NCI-H526 treated with DMSO at 0.1 percent for 48 hours (cell line): ENCODE measurements around the gene CPNE9.

Experiments
- DNase-seq: peaks from one replicate; lab custom pipeline; 2025; lab: John Stamatoyannopoulos, UW

The CPNE9 gene, protein sequence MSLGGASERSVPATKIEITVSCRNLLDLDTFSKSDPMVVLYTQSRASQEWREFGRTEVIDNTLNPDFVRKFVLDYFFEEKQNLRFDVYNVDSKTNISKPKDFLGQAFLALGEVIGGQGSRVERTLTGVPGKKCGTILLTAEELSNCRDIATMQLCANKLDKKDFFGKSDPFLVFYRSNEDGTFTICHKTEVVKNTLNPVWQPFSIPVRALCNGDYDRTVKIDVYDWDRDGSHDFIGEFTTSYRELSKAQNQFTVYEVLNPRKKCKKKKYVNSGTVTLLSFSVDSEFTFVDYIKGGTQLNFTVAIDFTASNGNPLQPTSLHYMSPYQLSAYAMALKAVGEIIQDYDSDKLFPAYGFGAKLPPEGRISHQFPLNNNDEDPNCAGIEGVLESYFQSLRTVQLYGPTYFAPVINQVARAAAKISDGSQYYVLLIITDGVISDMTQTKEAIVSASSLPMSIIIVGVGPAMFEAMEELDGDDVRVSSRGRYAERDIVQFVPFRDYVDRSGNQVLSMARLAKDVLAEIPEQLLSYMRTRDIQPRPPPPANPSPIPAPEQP

DNA sequence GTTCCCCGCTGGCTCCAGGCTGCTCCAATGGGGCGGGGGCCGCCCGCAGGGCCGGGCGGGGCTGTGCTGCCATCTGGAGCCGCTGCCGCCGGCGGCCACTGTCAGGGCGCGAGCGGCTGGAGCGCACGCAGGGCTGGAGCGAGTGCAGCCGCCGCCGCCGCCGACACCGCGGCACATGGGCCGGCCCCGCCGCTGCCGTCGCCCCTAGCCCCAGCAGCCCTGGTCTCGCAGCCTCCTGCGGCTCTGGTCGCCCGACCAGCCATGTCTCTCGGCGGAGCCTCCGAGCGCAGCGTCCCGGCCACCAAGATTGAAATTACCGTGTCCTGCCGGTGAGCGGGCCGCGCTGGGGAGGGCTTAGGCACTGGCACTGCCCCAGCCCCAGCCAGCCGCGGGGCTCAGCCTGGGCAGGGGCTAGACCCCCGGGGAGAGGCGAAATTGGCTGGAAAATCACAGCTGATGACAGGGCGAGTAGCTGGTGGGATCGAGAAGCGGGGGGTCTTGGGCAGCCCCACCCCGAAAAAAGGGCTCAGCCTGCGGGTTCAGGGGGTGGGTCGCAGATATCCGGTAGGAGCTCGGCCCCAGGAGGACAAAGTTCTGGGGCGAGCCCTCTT, at the start of gene CPNE9:
CPNE9 (plus strand) TSS at position 98 of the 611 bp plus-strand sequence; CDS start at position 262, 164 bp downstream.
- no peak for DNase-seq

DNA sequence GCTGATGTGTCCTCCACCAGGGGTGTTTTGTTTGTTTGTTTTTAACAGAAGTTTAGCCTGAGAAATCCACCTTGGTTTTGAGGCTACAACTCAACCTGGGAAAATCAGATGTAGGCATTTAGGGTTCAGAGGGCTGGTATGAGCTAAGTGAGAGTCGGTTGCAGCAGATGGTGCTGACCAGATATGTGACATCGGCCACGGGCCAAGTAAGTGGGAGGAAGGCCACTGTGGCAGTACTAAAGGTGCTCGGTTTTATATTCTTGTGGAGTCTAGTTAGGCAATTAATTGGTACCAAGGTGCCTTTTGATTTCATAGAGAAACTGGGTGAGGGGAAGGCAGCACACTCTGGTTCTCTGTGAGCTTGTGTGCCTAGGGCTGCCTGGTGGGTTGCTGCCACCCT, 43.8 kb upstream of the CPNE9 start:
- DNase-seq = no peak

DNA sequence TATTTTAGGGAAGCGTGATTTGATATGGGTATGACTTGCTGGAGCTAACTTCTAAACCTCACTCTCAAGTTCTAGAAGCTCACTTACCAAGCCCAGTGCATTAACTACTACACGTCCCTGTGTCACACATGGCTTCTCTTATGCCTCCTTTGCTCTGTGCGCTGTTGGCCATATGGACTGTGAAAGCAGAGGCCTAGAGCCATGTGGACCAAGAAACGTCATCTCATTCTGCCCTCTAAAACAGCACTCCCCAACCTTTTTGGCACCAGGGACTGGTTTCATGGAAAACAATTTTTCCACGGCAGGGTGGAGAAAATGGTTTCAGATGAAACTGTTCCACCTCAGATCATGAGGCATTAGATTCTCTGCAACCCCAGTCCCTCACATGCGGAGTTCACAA, 42.7 kb upstream of the CPNE9 start:
- no peak for DNase-seq

DNA sequence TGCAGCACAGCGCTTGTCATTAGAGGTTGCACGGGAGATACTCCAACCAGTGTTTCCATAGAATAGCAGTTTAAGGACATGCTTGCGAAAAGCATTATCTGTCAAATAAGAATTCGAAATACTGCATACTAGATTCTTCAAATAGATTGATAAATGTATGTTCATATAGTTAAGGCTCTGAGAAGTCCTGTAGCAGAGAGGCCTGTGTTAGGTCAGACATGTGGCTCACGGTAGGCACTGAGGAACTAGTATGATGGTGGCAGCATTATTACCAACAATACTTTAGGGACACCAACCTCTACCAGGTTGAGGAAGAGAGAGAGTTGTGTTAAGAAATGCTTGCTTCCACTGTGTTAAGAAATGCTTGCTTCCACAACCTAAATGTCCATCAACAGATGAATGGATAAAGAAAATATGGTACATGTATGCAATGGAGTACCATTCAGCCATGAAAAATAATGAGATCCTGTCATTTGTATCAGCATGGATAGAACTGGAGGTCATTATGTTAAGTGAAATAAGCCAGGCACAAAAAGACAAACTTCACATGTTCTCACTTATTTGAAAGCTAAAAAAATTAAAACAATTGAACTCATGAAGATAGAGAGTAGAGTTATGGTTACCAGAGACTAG, 39.4 kb upstream of the CPNE9 start:
- DNase-seq = no peak

DNA sequence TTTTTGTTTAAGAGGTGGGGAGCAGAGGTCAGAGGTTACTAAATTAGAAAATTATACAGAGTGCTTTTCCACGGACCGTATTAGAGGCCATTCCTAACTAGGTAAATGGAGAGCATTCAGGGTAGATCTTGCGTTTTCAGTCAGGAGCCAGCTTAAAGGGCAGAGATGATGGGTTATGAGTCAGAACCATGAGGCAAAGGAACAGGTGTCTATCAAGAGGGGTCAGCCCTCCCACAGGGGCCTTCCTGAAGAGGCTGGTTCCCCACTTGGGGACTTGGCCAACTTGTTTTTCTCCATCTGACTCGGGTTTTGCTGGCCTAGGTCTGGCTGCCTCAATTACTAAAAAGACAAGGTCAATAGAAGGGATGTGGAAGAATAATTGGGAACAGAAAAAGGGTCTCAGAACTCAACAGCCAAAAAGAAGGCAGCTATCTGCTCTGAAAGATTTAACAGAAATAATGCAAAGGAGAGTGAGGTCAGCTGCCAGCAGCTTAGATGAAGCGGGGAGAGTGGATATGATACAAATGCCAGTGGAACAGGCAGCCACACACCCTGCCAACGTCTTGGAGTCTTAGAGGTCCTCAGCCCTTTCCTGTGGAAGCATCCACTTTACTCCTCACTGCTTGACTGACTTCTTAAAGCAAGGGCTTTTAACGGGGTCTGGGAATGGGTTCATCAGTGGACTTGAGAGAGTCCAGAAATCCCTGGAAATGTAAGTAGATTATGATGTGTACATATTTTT, 36.8 kb upstream of the CPNE9 start:
- DNase-seq = no peak

DNA sequence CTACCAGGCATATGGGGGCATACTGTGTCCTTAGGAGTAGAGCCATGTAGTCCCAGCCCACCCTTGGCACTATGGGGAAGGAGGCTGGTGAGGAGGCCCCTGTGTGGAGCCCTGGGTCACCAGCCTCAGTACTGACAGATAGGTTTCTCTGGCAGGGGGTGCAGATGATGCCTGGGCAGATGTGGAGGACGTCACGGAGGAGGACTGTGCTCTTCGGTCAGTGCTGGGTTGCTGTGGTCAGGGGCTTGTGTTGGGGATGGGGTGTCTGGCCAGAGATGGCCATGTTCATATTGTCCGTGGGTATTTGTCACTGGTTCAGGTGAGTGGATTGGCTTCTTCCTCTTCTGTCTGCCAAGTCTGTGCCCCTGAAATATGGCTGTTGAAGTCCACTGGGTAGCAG, 34.4 kb upstream of the CPNE9 start:
- DNase-seq = no peak

DNA sequence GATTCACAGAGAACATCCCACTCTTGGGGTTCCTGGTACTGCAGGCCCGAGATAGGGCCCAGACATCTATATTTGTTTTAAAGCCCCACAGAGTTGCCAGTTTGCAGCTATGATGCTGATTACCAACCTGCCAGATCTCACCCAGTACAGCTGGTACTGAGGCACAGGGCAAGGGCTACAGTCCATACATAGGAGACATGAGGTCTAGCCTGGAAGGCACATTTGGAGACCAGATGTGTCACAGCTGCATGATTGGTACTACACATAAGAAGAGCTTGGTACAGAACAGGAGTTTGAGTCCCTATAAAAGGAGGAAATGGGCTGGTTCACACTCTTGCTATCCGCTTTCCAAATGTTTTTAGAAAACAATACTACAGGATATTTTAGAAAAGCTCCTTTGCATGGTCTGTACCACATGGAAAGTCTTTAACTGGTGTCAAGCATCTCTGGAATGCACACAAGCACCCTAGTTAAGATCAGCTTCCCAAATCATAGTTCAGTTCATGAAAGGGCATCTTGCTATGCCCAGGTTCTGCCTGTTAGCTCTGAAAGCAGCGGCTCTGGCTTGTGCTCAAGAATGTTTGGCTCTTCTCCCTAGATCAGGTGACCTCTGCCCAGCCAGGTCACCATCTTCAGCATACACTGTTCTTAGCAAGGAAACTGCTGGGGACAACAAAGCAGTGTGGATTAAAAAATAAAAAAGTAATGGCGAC, 33.8 kb upstream of the CPNE9 start:
- no peak for DNase-seq

DNA sequence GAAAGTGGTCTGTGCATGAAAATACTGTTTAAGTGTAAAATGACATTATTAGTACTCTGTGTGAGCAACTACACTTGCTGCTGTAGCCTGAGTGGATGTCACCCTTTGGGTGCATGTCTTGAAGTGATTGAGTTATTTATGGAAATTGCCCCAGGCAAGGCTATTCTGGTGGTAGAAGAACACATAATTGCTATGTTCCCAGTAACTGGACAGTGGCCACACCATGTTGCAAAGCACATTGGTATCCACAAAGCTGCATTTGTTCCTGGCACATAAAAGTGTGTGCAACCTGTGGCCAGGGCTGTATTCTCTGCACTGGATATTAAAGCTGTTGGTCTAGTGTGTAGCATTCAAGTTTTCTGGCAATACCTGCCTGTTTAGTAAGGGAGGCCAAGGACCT, 30.6 kb upstream of the CPNE9 start:
- DNase-seq = no peak

DNA sequence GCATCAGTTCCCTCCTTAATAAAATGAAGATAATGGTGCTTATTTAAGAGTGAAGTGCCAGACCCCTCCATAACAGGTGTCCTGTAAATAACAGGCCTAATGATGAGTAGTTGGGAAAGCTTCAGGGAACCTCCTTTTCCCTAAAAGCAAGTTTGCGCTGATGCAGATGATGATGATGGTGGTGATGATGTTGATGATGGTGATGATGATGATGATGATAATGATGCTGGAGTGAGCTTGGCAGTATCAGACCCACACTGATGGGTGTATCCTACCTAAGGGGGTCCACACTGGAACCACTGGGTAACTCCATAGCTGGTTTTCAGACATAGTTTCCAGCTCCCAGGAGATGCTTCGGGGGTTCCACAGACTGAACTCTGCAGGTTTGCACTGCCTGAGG, 29.9 kb upstream of the CPNE9 start:
- no peak for DNase-seq

DNA sequence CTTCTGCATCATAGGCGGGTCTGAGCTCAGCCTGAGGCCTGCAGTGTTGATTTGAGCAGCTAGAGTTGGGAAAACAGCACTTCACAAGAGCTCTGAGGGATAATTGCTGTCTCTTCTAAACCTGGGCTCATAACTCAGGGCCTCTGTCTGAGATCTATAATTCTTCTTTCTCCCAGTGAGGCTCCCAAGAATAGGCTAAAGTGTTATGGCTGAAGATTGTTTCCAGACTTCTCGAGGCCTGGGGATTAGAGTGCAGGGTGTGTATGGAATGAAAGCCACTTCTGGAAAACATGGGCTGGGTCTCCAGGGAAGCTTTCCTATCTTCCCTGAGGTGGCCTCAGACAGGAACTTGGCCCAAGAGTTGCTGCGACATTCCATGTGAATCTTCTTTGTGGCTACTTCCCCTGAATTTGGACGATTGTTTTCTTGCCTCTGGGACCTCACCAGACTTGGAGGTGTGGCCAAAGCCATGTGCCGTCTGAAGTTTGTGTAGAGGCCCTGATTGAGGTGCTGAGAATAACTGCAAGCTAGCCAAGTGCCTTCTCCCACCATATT, 27.8 kb upstream of the CPNE9 start:
- no peak for DNase-seq

DNA sequence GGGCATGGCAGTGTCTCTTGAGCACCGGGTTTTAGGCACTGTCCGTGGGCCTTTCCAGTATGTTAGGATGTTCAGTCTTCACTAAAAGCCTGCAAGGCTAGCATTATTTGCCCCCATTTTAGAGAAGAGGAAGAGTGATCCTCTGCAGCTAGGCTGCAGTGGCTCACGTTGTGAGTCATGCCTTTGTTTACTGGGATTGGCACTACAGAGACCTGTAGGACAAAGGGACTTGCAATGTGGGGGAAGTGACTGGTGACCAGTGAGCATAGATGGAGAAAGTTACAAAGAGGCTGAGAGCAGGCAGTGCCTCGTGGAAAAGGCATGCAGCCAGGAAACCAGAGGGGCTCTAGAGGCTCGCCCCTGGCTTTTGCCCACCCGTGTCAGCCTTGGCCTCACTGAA, 26.8 kb upstream of the CPNE9 start:
- no peak for DNase-seq

DNA sequence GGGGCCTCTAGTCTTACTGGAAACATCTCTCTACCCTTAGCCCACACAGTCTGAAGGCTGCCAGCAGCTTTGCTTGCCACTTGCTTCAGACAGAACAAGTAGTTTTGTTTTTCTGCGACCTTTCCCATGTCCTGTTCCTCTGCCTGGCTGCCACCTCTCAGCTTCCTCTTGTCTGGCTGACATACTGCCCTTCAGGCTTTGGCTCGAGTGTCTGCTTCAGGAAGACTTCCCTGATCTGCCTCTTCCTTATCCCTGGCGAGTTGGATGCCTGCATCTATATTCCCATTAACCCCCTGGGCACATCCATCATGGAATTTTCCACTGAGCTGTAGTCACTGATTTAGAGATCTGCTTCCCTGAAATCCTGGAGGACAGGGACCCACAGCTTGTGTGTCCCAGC, 25.1 kb upstream of the CPNE9 start:
- DNase-seq = no peak

DNA sequence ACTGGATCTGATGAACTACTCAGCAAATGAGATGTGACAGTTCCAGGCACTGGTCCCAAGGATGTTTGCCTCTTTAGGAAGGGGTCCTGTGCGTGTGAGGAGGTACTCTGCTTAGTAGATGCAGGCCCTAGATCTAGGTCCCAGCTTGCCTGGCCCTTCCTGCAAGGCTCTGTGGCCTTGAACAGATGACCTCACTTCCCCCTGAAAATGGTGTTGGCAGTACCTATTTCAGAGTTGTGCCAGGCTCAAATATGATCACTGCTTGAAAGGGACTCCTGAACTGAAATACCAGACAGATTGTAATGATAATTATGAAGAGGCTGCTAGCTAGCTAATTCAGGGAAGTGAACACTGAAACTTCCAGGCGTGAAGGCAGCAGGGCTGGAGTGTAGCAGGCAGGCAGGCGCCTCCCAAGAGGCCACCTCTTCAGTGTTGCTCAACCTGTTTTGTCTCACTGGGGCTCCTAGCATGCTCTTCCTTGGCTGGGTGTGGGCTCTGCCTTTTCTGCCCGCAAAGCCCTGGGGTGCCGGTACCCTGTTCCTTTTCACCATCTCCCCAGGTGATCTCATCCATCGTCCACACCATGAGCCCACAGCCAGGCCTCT, 24.1 kb upstream of the CPNE9 start:
- DNase-seq = no peak

DNA sequence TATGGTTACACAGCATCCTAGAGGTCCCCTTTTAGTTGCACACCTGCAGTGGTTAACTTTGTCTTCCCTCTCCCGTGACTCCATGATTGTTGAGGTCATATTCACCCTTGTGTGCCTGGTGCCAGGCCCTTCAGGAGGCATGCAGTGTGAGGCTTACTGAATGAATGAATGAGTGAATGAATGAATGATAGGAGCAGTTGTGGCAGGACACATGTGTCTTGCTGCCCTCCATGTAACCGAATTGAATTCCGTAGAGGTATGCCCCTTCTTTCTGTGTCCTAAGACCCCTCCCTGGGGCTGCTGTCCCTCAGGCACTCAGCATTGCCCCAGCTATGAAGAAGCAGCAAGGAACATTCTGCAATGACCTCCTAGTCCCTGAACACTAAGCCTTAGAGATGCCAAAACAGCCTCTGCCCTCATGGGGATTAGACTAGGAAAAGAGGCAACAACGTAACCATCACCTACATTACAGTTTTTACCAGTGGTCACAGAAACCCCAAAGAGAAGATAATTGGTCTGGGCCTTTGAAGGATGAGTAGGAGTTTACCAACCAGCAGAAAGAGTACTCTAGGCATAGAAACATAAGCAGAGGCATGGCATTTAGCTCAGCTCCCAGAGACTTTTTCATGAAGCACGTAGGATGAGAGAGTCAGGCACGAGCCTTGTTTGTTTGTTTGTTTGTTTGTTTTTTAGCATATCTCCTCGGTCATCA, 22.5 kb upstream of the CPNE9 start:
- no peak for DNase-seq

DNA sequence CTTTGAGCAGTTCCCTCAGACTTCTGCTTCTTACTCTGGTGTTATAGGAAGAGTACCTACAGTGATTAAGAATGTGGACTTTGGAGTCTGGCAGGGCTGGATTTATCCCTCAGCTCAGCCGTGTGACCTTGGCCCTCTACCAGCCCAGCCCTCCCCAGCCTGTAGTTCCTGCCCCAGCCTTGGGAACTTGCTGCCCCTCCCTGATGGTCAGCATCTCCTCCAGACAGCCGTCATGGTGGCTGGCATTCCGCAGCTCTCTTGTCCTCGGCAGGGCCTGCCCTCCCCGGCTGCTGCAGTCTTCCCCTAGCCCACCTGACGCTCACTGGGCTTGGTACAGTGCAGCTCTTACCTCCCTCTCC, 21.9 kb upstream of the CPNE9 start:
- no peak for DNase-seq

DNA sequence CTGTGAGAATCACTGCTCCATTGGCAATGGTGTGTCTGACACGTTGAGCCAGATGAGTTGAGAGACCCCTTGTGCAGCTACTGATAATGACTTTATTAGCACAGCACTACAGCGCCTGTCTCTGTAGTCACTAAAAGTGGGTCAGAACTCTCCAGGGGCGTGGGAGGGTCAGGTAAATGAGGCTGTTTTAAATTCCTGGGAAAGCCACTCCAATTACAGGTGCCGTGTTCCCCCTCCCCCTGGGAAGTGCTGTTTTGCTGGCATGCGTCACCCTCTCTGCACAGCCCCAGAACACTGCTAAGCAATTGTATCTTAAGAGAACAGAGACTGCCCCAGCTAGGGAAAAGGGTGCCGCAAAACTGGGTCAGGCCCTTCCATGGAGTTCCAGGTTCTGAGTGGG, 21.5 kb upstream of the CPNE9 start:
- DNase-seq = no peak

DNA sequence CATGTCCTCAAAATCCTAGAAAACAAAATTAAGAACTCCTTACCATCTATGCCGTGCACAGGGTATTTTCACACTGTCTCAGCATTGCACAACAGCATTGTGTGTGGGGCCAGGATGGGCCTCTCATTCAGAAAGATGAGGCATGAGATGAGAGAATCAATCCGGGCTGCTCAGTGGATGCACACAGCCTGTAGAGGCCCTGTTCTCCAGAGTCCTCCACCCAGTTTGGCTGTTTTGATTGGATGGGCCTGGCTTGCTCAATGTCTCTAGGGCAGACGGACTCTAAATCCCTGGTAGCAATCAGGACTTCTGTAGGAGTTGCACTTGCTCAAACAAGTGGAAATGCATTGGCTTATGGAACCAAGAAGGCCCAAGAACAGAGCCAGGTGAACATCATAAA, 20.2 kb upstream of the CPNE9 start:
- DNase-seq = no peak

DNA sequence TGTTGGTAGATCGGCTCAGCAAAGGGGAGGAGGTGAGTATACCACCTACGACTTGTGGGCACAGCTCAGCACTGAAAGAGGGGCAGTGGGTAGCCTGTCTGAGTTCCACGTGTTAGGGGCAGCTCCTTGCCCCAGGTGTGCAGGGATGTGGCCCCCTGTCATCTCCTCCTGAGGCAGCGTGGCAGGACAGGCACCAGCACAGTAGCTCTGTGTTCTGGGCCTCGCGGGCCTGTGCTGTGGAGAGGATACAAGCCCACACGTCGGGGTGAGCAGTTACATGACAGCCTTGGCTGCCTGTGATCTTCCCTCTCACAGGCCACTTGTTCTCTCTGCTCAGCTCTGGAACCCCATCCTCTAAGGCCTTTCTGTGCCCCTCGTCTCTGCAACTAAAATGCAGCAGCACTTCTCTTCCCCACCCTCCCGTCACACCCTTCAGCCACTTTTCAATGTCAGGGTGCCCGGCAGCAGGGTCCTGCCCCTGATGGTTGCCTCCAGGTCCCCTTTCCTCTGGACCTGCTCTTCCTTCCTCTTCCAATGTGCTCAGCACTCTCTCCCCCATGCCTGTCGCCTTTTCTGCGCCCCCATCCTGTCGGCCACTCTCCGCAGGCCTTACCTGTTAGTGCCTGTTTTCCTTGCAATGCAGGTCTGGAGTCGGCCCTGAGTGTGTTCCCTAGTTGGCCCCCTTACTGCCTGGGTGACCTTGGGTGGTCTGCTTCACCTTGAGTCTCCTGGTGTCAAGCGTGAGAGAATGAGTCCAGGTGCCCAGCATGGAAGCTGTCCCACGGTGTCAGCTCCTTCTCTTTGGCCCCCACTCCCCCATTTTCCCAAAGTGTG, 18.2 kb upstream of the CPNE9 start:
- no peak for DNase-seq

DNA sequence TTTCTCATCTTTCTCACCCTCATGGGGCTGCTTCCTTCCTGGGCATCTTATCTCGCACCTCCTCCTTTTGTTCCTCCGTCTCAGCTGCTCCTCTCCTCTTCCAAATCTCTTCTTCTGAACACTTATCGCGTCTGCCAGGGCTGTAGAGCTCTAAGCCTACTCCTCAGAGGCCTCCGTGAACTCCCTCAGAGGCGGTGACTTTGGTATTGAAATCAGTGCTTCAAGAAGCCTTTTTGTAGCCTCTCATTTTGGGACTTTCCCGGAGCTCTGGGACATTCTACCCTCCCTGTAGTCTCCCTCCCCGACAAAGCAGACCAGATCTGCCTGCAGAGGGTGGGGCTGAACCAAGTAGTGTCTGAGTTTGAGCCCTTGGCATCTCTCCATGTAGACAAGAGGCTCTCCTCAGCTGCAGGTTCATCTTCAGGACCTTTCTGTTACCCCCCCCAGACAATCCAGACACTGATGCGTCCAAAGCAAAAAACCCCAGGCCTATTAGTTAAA, 17.5 kb upstream of the CPNE9 start:
- DNase-seq = no peak
